Tibial artery (tissue), 4 donors: ENCODE data around the gene ARRDC1.
A peak's percentile ranks its signal among the peaks of the same experiment; 100 is the strongest.

ENCODE experiments used
- DNase-seq, 2 donors: peaks; one replicate each; pipeline ENCODE4 v3.0.0-alpha.2; 2019
- H3K27ac ChIP-seq, 2 donors: fragments of 200-600 bp; sonication (generic) in 1 of 2; 1 replicate in 1 of 2; 2 replicates in 1 of 2; pipeline ENCODE4 v1.5.1; 2018 to 2019; ENCODE audit warnings: mild to moderate bottlenecking in 1 of 2
- H3K27me3 ChIP-seq, 2 donors: fragments of 200-600 bp; sonication (generic) in 1 of 2; one replicate each; pipeline versions ENCODE4 v1.5.1 to v1.6.0; 2016 to 2019
- H3K36me3 ChIP-seq, 3 donors: fragments of 200-600 bp; sonication (generic) in 2 of 3; one replicate each; pipeline ENCODE4 v1.5.1; 2016 to 2019; ENCODE audit warnings: mild to moderate bottlenecking in 2 of 3
- H3K4me1 ChIP-seq, 4 donors: fragments of 200-600 bp; sonication (generic) in 2 of 4; 1 replicate in 3 of 4; 2 replicates in 1 of 4; pipeline ENCODE4 v1.5.1; 2016 to 2019
- H3K4me3 ChIP-seq, 2 donors: fragments of 200-600 bp; sonication (generic) in 1 of 2; 1 replicate in 1 of 2; 2 replicates in 1 of 2; pipeline ENCODE4 v1.5.1; 2018 to 2019; ENCODE audit warnings: mild to moderate bottlenecking in 2 of 2
- H3K9me3 ChIP-seq, 3 donors: fragments of 200-600 bp; sonication (generic) in 1 of 3; one replicate each; pipeline ENCODE4 v1.5.1; 2016 to 2019
- intact Hi-C: fragments of 100-400 bp; cut with DNase I; formaldehyde crosslinking; loops from one replicate; pipeline ENCODE4 v1.15.0; 2023; ENCODE audit warnings: low total_unique reads
- TF ChIP-seq, protein P1 (sequence below), 2 experiments: fragments of 200-600 bp in 1 of 2; fragments of 450-650 bp in 1 of 2; IDR thresholded peaks; one replicate each; pipeline ENCODE4 v1.5.1; 2017 to 2019; ENCODE audit warnings: antibody characterized with exemption in 2 of 2, mild to moderate bottlenecking in 1 of 2, moderate library complexity in 1 of 2

Gene ARRDC1

GRCh38 chr9:137606005-137606621, 627 bp downstream of the ARRDC1 start:
- H3K36me3 ChIP-seq = no peaks in the 10 kb centered on the region
- TF ChIP-seq, protein P1, sequence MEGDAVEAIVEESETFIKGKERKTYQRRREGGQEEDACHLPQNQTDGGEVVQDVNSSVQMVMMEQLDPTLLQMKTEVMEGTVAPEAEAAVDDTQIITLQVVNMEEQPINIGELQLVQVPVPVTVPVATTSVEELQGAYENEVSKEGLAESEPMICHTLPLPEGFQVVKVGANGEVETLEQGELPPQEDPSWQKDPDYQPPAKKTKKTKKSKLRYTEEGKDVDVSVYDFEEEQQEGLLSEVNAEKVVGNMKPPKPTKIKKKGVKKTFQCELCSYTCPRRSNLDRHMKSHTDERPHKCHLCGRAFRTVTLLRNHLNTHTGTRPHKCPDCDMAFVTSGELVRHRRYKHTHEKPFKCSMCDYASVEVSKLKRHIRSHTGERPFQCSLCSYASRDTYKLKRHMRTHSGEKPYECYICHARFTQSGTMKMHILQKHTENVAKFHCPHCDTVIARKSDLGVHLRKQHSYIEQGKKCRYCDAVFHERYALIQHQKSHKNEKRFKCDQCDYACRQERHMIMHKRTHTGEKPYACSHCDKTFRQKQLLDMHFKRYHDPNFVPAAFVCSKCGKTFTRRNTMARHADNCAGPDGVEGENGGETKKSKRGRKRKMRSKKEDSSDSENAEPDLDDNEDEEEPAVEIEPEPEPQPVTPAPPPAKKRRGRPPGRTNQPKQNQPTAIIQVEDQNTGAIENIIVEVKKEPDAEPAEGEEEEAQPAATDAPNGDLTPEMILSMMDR (IDR thresholded peaks at IDR 0.05) = no peak
- no peaks in the 10 kb centered on the region for H3K27me3 ChIP-seq
- peak overlapping the region; percentile 73 to 81 for H3K27ac ChIP-seq
- DNase-seq = no peak
- intact Hi-C loops = no loop called here
- peak overlapping the region; percentile 83 to 88 for H3K4me3 ChIP-seq
- H3K4me1 ChIP-seq = peaks cover 3 to 48% (median 29%) of the 10 kb centered on the region in 4 donors
- H3K9me3 ChIP-seq = no peaks in the 10 kb centered on the region

DNA sequence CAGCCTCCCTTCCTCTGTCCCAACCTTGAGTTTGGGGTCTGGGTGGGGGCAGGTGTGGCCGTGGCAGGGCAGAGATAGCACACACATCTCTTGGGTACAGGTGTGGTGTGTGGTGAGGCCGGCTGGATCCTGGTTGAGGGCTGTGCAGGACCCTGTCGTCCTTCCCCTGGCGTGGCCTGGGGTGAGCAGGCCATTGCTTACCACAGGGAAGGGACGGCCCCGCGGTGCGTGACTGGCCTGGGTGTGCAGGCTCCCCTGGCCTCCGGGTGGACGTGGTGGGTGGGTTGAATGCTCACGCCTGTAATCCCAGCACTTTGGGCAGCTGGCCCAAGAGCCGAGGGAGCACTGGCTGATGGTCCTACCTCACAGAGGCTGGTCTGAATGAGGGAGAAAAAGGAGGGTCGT, 1.2 kb downstream of the ARRDC1 start:
- DNase-seq = no peak
- intact Hi-C loops = no loop called here
- peak overlapping the region; percentile 83 to 88 for H3K4me3 ChIP-seq
- H3K27me3 ChIP-seq = no peaks in the 10 kb centered on the region
- H3K36me3 ChIP-seq = no peaks in the 10 kb centered on the region
- peaks cover 3 to 54% (median 30%) of the 10 kb centered on the region in 4 donors for H3K4me1 ChIP-seq
- TF ChIP-seq, protein P1 (IDR thresholded peaks at IDR 0.05) = no peak
- H3K27ac ChIP-seq = peak overlapping the region in 1 of 2 donors; percentile 81
- H3K9me3 ChIP-seq = no peaks in the 10 kb centered on the region

DNA sequence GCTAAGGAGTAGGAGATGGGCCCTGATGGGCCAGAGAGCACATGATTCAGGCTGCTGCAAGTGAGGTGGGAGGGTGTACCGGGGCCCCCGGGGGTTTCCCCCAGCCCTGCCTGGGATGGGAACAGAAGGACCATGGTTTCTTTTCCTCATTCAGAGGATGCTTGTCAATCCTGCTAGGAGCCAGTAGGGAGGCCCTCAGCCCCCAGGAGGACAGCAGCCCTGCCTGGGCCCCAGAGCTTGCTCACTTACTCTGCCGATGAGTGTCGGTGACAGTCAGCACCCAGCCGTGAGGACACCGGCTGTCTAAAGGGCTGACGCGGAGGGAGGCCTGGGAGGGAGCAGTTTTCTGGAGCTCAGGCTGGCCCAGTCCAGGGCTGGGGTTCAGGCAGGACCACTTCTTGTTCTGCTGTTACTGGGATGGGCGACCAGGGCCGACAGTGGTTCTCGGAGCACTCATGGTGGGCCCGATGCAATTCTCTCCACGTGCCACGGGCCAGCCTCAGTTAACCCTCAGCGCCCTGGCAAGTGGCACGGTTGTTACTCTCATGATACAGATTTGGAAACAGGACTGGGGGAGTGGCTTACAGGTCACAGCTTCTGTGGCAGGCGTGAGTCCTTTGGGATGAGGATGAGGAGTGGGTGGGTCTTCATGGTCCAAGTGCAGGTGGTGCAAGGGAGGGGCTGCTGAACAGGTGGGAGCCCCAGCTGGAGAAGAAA, 1.8 kb downstream of the ARRDC1 start:
- TF ChIP-seq, protein P1 (IDR thresholded peaks at IDR 0.05) = no peak
- DNase-seq = no peak
- H3K36me3 ChIP-seq = no peaks in the 10 kb centered on the region
- intact Hi-C loops = no loop called here
- no peak overlapping the region for H3K27ac ChIP-seq
- H3K27me3 ChIP-seq = no peaks in the 10 kb centered on the region
- H3K4me1 ChIP-seq = peaks cover 3 to 59% (median 35%) of the 10 kb centered on the region in 4 donors
- peak overlapping the region; percentile 83 to 88 for H3K4me3 ChIP-seq
- H3K9me3 ChIP-seq = no peaks in the 10 kb centered on the region

DNA sequence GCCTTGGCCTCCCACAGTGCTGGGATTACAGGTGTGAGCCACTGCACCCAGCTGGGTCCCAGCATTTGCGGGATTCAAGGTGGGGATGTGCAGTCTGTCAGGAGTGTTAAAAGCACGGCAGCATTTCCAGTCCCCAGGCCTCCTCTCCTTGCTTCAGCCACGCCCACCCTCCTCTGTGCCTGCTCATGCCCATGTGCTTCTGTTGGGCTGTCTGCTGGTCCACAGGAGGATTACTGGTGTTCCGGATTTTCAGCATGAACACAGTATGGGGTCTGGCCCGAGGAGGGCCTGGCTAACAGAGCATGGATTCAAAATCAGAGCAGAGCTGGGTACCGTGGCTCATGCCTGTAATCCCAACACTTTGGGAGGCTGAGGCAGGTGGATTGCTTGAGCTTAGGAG, 5.5 kb downstream of the ARRDC1 start:
- H3K4me3 ChIP-seq = no peak overlapping the region
- H3K9me3 ChIP-seq = no peaks in the 10 kb centered on the region
- no peaks in the 10 kb centered on the region for H3K27me3 ChIP-seq
- H3K4me1 ChIP-seq = peaks cover under 1 to 64% (median 30%) of the 10 kb centered on the region in 4 donors
- TF ChIP-seq, protein P1 (IDR thresholded peaks at IDR 0.05) = no peak
- peaks cover 7 to 31% (median 24%) of the 10 kb centered on the region in 3 donors for H3K36me3 ChIP-seq
- no peak for DNase-seq
- no peak overlapping the region for H3K27ac ChIP-seq
- intact Hi-C loops = no loop called here

DNA sequence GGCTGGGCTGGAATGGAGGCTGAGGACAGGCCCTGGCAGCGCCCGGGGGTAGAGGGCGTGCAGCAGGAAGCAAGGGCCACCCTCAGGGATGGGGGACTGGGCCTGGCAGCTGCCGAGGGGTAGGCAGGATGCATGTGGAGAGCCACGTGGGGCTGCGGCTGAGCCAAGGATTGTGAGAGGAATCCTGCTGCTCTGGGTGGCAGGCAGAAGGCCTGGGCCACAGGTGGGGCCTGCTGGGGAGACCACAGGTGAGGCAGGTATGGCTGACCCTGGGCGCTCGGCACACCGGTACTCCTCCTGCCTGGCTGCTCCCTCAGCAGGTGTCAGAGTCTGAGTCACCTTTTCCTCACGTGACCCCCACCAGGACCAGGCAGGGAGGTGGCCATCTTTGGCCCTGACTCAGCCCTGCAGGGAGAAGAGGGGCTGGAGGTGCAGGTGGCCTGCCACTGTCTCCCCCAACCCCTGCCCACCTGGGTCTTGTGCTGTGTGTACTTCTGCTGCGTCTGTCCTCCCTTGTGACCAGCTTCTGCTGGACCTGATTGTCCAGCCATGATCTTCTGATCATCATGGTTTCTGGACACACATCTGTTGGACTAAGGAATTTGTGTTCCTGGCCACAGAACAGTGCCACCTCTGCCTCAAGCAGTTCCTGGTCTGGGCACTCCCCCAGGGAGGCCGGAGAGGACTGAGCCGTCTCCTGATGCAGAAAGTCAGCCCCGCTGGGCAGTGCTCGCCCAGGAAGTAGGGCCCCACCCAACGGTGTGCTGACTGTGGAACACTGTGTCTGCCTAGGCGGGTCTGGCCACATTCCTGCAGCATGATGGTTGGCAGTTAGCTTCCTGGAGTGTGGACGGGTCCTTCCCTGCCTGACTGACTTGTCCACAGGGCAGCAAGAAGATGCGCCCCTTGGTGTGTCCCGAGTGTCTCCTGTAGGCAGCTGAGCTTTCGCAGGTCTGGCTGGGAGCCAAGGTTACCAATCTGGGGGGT, 6.4 kb downstream of the ARRDC1 start:
- TF ChIP-seq, protein P1 (IDR thresholded peaks at IDR 0.05) = no peak
- Histone ChIP-seq H3K36me3 (peaks cover 7 to 41% (median 24%) of the 10 kb centered on the region in 3 donors), H3K27me3 (no peaks in the 10 kb centered on the region), H3K9me3 (no peaks in the 10 kb centered on the region), H3K4me3 (no peak overlapping the region), H3K27ac (no peak overlapping the region), H3K4me1 (peaks cover 0 to 61% (median 24%) of the 10 kb centered on the region in 4 donors)
- peak in 1 of 2 donors; percentile 68 for DNase-seq
- intact Hi-C loops = no loop called here
